ENCODE data around the gene KIF26B.

The KIF26B gene

GRCh38 chr1:245566134-245566533 lies 411.3 kb downstream of the KIF26B start:
- no peak for DNase-seq (ENCODE audit: low read depth in 2 of 2)

GRCh38 chr1:245566952-245567351 lies 412.2 kb downstream of the KIF26B start:
- DNase-seq (ENCODE audit: low read depth in 2 of 2): no peak

DNA sequence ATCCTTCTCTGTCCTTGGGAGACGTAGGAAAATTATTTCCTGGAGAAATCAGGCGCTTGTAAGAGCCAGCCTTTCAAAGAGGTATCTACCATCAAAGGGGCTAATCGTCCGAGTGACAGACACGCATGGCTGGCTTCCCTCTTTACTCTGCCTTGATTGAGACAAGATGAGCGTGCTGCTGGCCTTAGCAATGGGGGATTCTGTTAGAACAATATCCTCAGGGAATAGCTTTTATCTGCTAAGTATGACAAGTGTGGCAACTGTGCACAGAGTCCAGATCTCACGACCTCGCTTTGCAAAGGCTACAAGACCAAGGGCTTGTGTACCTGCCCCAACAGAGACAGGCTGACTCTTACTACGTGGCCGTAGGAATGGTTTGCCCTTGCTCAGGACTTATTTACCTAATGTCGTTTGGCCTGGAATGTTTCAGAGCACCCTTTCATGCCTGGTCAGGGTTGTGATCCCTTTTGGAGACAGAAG lies 417.1 kb downstream of the KIF26B start:
- DNase-seq (ENCODE audit: low read depth in 2 of 2): no peak

DNA sequence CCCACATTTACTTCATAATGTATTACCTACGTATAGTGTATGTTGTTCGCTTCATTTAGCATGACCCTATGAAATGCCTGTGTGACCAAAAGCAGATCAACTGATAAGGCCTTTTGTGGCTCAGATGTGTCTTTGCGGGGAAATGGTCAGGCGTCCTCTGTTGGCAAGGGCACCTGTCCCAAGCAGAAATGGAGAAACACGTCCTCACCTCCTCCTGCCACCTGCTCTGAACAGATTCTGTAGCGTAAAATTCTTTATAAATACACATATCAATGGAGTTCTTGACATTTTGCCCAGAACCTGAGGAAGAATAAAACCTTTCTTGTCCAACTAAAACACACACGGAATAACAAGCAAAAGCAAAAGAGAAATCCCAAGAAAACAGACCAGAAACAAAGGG lies 417.9 kb downstream of the KIF26B start:
- no peak for DNase-seq (ENCODE audit: low read depth in 2 of 2)

DNA sequence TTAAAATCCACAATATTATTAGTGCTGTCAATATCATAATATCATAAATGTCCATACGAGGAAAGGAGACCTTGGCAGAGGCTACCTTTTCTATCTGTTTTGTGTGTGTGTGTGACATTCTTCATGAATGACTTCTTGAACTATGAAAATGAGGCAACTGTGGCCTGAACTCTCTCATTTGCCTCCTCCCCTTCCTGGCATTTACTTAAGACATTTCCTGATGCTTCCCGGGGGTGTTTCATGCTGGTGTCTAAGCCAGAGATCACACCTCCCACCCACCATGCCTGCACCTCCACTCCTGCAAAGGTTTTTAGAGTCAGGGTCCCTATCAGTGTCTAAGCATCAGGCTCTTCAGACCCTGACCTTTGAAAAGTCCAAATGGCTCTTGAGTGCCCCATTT lies 420.9 kb downstream of the KIF26B start:
- no peak for DNase-seq (ENCODE audit: low read depth in 2 of 2)

- no peak for DNase-seq (ENCODE audit: low read depth in 2 of 2)
Measured at GRCh38 chr1:245576323-245576722, 421.5 kb downstream of the KIF26B start.

DNA sequence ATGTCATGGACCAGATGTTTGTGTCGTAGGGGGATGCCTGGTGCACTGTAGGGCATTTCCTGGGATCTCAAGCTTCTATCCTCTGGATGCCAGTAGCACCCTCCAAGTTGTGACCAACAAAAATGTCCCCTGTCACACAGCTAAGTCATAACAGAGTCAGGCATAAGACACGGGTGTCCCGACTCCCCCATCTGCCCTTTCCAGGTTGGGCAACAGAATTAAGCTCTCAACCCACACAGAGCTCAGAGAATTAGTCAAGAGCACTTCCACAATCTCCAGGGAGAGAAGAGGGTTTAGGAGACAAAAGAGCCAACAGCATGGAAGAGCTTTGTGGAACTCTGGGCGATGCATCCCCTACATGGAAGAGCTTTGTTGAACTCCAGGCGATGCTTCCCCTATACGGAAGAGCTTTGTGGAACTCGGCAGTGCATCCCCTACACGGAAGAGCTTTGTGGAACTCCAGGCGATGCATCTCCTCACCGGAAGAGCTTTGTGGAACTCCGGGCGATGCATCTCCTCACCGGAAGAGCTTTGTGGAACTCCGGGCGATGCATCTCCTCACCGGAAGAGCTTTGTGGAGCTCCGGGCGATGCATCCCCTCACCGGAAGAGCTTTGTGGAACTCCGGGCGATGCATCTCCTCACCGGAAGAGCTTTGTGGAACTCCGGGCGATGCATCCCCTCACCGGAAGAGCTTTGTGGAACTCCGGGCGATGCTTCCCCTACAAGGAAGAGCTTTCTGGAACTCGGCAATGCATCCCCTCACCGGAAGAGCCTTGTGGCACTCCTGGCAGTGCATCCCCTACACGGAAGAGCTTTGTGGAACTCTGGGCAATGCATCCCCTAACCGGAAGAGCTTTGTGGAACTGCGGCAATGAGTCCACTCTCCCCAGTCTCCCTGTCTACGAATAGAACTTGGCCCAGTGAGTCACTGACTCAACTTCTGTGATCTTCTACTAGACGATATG lies 422.7 kb downstream of the KIF26B start:
- DNase-seq (ENCODE audit: low read depth in 2 of 2): no peak

DNA sequence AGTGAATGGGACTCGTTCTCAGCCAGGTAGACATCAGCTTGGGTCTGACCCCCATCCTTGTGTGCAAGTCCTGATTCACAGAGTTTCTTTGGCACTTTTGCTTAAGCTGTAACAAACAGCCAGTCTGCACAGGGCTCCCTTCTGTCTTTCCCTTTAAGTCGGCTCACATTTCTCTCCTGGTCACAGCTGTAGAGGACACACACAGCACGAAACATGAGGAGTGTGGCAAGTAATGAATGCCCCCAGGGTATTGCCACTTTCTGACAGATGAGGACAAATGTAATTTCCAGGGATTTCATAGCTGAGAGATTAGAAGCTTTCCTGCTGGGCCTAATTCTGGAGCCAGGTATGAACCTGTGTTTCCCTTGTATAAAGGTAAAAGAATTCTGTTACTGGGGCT lies 423.5 kb downstream of the KIF26B start:
- DNase-seq (ENCODE audit: low read depth in 2 of 2): no peak

GRCh38 chr1:245578771-245579170 lies 424.0 kb downstream of the KIF26B start:
- DNase-seq (ENCODE audit: low read depth in 2 of 2): no peak

DNA sequence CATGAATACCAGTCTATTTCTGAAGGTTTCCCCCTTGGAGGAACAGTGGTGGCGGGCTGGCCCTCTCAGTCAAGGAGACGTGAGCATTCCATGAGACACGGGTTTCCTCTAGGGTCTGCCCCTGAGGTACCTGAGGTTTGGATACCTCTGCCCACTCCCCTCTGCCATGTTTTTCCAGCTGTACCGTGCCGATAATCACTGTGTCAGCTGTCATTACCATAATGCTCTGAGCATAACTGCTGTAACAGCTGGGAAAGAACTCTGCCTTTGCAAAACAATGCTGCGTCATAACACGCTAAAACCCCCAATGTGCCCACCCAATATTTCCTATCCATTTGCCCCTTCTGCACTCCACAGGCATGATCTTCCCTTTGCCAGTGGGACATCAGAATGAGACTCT lies 425.1 kb downstream of the KIF26B start:
- DNase-seq (ENCODE audit: low read depth in 2 of 2): no peak

GRCh38 chr1:245580651-245581050 lies 425.9 kb downstream of the KIF26B start:
- DNase-seq (ENCODE audit: low read depth in 2 of 2): no peak

GRCh38 chr1:245582026-245582425 lies 427.2 kb downstream of the KIF26B start:
- no peak for DNase-seq (ENCODE audit: low read depth in 2 of 2)

GRCh38 chr1:245583081-245583480 lies 428.3 kb downstream of the KIF26B start:
- DNase-seq (ENCODE audit: low read depth in 2 of 2): no peak

DNA sequence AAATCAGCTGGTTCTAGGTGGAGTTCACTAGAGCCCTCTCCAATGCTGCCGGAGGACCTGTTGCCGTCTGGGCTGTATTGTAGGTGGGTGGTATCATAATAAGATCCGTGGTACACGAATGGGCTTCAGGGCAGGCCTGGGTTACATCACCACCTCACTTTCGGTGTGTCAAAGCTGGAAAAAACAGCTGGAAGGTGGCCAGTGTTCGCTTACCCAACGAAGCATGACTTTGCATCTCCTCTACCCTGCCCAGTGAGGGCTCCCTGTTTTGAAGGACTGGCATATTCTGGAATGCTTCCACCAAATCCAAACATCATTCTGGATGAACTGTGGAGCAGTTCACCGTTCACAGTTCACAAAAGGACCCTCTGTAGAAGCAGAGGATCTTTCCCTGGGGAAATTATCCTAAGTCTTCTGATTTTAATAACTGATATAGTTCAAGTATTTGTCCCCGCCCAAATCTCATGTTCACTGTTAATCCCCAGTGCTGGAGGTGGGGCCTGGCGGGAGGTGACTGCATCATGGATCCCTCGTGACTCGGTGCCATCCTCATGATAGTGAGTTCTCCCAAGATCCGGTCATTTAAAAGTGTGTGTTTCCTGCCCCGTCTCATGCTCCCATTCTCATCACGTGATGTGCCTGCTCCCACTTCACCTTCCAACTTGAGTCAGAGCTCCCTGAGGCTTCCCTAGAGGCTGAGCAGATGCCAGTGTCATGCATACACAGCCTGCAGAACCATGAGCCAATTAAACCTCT lies 429.0 kb downstream of the KIF26B start:
- DNase-seq (ENCODE audit: low read depth in 2 of 2): no peak

- no peak for DNase-seq (ENCODE audit: low read depth in 2 of 2)
Measured at GRCh38 chr1:245585252-245585959, 430.6 kb downstream of the KIF26B start.

DNA sequence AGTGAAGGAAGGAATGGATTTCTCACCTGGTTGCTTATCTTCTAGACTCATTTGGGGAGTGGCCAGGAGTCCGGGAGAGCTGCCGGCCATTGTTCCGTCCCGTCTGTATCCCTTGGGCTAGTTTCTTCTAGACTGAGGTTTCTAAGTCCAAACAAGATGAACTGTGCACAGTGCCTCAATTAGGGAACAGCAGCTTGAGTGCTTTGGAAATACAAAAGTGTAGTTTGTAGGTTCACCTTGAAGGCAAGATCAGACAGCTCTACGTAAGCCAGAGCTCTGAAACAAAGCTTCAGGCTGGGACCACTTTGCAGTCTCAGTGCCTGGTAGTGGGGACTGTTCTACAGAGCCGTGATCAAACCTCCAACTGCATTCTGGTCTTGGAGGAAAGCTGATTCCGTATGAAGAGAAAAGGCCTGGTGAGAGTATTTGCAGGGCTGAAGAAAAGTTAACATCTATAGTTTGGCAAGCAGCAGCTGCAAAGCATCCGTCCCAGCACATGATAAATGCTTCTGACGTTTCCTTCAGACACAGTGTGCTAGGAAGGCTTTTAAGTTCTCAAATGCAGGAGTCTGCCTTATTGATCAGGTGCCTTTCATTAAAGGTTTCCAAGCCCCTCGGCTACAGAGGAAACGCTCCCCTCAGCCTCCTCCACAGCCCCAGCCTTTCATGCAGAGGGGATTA lies 432.8 kb downstream of the KIF26B start:
- DNase-seq (ENCODE audit: low read depth in 2 of 2): no peak

- DNase-seq (ENCODE audit: low read depth in 2 of 2): no peak
Measured at GRCh38 chr1:245588116-245588639, 433.4 kb downstream of the KIF26B start.

- DNase-seq (ENCODE audit: low read depth in 2 of 2): no peak
Measured at GRCh38 chr1:245589316-245589715, 434.5 kb downstream of the KIF26B start.

GRCh38 chr1:245589906-245590305 lies 435.1 kb downstream of the KIF26B start:
- no peak for DNase-seq (ENCODE audit: low read depth in 2 of 2)

- no peak for DNase-seq (ENCODE audit: low read depth in 2 of 2)
Measured at GRCh38 chr1:245590726-245591125, 435.9 kb downstream of the KIF26B start.

Measured in stimulated activated CD4-positive, alpha-beta T cell treated with anti-CD3 and anti-CD28 coated beads, Interleukin-1b, Interleukin-23, amount 100 ng/mL, for 4 hours (primary cell).